SK-N-SH treated with all-trans-retinoic acid at 6 μM for 48 hours (cell line): ENCODE results near the gene PDE8A.

Experiments used
- ARNTL ChIP-seq: fragments of 450-650 bp; formaldehyde crosslinking; IDR thresholded peaks from 2 replicates; pipeline ENCODE4 v1.5.0; 2020; ENCODE audit warnings: low read depth, mild to moderate bottlenecking, moderate library complexity, borderline replicate concordance
- GLIS3 ChIP-seq: fragments of 250-450 bp; sonication (Bioruptor Pico); IDR thresholded peaks from 2 replicates; pipeline ENCODE4 v1.5.0; 2020; ENCODE audit warnings: mild to moderate bottlenecking, moderate library complexity
- ISL1 ChIP-seq: fragments of 250-450 bp; sonication (Bioruptor Pico); IDR thresholded peaks from 2 replicates; pipeline ENCODE4 v2.1.2; 2022; ENCODE audit warnings: mild to moderate bottlenecking, moderate library complexity
- PPARA ChIP-seq: fragments of 250-450 bp; sonication (Bioruptor Pico); IDR thresholded peaks from 2 replicates; pipeline ENCODE4 v1.5.0; 2020; ENCODE audit warnings: mild to moderate bottlenecking, borderline replicate concordance
- RARB ChIP-seq: fragments of 250-450 bp; sonication (Bioruptor Pico); IDR thresholded peaks from 2 replicates; pipeline ENCODE4 v1.8.0; 2021; ENCODE audit warnings: mild to moderate bottlenecking, moderate library complexity
- TCF4 ChIP-seq: fragments of 250-450 bp; sonication (Bioruptor Pico); IDR thresholded peaks from 2 replicates; pipeline ENCODE4 v1.8.0; 2021; ENCODE audit warnings: mild to moderate bottlenecking, moderate library complexity, borderline replicate concordance
- ZC3H10 ChIP-seq: fragments of 250-450 bp; sonication (Bioruptor Pico); IDR thresholded peaks from 2 replicates; pipeline ENCODE4 v1.5.1; 2021; ENCODE audit warnings: mild to moderate bottlenecking, moderate library complexity
- TF ChIP-seq, protein P1 (sequence below): fragments of 250-450 bp; sonication (Bioruptor Pico); IDR thresholded peaks from 2 replicates; pipeline ENCODE4 v1.5.1; 2020; ENCODE audit warnings: low read depth, mild to moderate bottlenecking, moderate library complexity
- TF ChIP-seq, protein P2 (sequence below): fragments of 250-450 bp; sonication (Bioruptor Pico); IDR thresholded peaks from 2 replicates; pipeline ENCODE4 v1.8.0; 2020; ENCODE audit warnings: mild to moderate bottlenecking, moderate library complexity, borderline replicate concordance

DNA sequence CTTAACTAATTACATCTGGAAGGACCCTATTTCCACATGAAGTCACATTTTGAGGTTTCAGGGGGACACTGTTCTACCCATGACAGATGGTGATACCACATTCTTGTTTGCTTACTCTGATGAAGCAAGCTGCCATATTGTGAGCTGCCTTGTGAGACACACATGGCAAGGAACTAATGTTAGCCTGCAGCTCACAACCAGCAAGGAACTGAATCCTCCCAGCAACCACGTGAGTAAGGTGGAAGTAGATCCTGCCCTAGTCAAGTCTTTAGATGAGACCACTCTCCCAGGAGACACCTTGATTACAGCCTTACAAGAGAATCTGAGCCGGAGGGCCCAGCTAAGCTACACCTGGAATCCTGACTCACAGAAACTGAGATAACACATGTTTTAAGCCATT, 160.1 kb downstream of the PDE8A start:
- TF ChIP-seq, protein P1, sequence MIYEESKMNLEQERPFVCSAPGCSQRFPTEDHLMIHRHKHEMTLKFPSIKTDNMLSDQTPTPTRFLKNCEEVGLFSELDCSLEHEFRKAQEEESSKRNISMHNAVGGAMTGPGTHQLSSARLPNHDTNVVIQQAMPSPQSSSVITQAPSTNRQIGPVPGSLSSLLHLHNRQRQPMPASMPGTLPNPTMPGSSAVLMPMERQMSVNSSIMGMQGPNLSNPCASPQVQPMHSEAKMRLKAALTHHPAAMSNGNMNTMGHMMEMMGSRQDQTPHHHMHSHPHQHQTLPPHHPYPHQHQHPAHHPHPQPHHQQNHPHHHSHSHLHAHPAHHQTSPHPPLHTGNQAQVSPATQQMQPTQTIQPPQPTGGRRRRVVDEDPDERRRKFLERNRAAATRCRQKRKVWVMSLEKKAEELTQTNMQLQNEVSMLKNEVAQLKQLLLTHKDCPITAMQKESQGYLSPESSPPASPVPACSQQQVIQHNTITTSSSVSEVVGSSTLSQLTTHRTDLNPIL, result no peak
- TF ChIP-seq RARB (CRISPR knock-in tag), result no peak
- TF ChIP-seq ZC3H10 (CRISPR knock-in tag), result no peak
- TF ChIP-seq, protein P2, sequence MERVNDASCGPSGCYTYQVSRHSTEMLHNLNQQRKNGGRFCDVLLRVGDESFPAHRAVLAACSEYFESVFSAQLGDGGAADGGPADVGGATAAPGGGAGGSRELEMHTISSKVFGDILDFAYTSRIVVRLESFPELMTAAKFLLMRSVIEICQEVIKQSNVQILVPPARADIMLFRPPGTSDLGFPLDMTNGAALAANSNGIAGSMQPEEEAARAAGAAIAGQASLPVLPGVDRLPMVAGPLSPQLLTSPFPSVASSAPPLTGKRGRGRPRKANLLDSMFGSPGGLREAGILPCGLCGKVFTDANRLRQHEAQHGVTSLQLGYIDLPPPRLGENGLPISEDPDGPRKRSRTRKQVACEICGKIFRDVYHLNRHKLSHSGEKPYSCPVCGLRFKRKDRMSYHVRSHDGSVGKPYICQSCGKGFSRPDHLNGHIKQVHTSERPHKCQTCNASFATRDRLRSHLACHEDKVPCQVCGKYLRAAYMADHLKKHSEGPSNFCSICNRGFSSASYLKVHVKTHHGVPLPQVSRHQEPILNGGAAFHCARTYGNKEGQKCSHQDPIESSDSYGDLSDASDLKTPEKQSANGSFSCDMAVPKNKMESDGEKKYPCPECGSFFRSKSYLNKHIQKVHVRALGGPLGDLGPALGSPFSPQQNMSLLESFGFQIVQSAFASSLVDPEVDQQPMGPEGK (CRISPR knock-in tag), result no peak
- no peak for TF ChIP-seq ISL1 (CRISPR knock-in tag)
- no peak for TF ChIP-seq PPARA (CRISPR knock-in tag)
- TF ChIP-seq GLIS3 (CRISPR knock-in tag), result no peak
- no peak for TF ChIP-seq TCF4 (CRISPR knock-in tag)
- TF ChIP-seq ARNTL, result no peak
